ENCODE data around the gene COL15A1.

The COL15A1 gene

GRCh38 chr9:99040911-99041582 lies 97.3 kb downstream of the COL15A1 start:
- FAIRE-seq = no peak

- FAIRE-seq = no peak
These were observed 97.9 kb downstream of the COL15A1 start for GRCh38 chr9:99041618-99042017.

GRCh38 chr9:99042620-99043019 lies 98.9 kb downstream of the COL15A1 start:
- no peak for FAIRE-seq

GRCh38 chr9:99044827-99045226 lies 101.1 kb downstream of the COL15A1 start:
- FAIRE-seq = no peak

- FAIRE-seq = no peak
These were observed 102.4 kb downstream of the COL15A1 start for GRCh38 chr9:99046068-99046467.

- FAIRE-seq = no peak
These were observed 102.9 kb downstream of the COL15A1 start for GRCh38 chr9:99046542-99047071.

- no peak for FAIRE-seq
These were observed 105.5 kb downstream of the COL15A1 start for GRCh38 chr9:99049228-99049627.

- FAIRE-seq = no peak
These were observed 105.9 kb downstream of the COL15A1 start for GRCh38 chr9:99049641-99050040.

GRCh38 chr9:99050292-99050911 lies 106.7 kb downstream of the COL15A1 start:
- FAIRE-seq = no peak

- FAIRE-seq = no peak
These were observed 107.2 kb downstream of the COL15A1 start for GRCh38 chr9:99050924-99051323.

- no peak for FAIRE-seq
These were observed 107.7 kb downstream of the COL15A1 start for GRCh38 chr9:99051406-99051805.

- FAIRE-seq = no peak
These were observed 108.1 kb downstream of the COL15A1 start for GRCh38 chr9:99051851-99052250.

- no peak for FAIRE-seq
These were observed 109.4 kb downstream of the COL15A1 start for GRCh38 chr9:99052815-99053715.

GRCh38 chr9:99054581-99054980 lies 110.9 kb downstream of the COL15A1 start:
- no peak for FAIRE-seq

- no peak for FAIRE-seq
These were observed 111.7 kb downstream of the COL15A1 start for GRCh38 chr9:99055384-99055783.

- FAIRE-seq = no peak
These were observed 112.5 kb downstream of the COL15A1 start for GRCh38 chr9:99056186-99056585.

GRCh38 chr9:99056886-99057664 lies 113.4 kb downstream of the COL15A1 start:
- FAIRE-seq = no peak

- no peak for FAIRE-seq
These were observed 114.2 kb downstream of the COL15A1 start for GRCh38 chr9:99057665-99058625.

- no peak for FAIRE-seq
These were observed 115.5 kb downstream of the COL15A1 start for GRCh38 chr9:99058964-99059921.

GRCh38 chr9:99060621-99061020 lies 116.9 kb downstream of the COL15A1 start:
- no peak for FAIRE-seq

All from islet of Langerhans (tissue), 1 donor.